Neural progenitor cell (in vitro differentiated cells): ENCODE results near the gene ERBB4. TPM values are rescaled to one million over a fixed set of nuclear protein-coding genes. Genes with fewer than 3 reads are reported as not detected.

Source experiments
- DNase-seq: peaks from one replicate; pipeline ENCODE4 v3.0.0-alpha.2; 2016; ENCODE audit warnings: low spot score
- H2AFZ ChIP-seq: fragments of 200-600 bp; sonication (generic); replicated peaks from 2 replicates; pipeline ENCODE4 v1.6.1; 2016; ENCODE audit warnings: antibody characterized with exemption
- H3F3A ChIP-seq: fragments of 200-600 bp; sonication (generic); 2 replicates; pipeline ENCODE4 v1.6.1; 2016; ENCODE audit warnings: antibody characterized with exemption, low read depth
- H3K27ac ChIP-seq: fragments of 200-600 bp; sonication (generic); 2 replicates; pipeline ENCODE4 v1.5.1; 2016; ENCODE audit warnings: mild to moderate bottlenecking
- H3K27me3 ChIP-seq: fragments of 200-600 bp; sonication (generic); 2 replicates; pipeline ENCODE4 v1.6.1; 2016; ENCODE audit warnings: mild to moderate bottlenecking, moderate library complexity
- H3K36me3 ChIP-seq: fragments of 200-600 bp; sonication (generic); 2 replicates; pipeline ENCODE4 v1.5.1; 2016
- H3K4me1 ChIP-seq: fragments of 200-600 bp; sonication (generic); 2 replicates; pipeline ENCODE4 v1.6.1; 2016; ENCODE audit warnings: mixed run types
- H3K4me2 ChIP-seq: fragments of 200-600 bp; sonication (generic); 2 replicates; pipeline ENCODE4 v1.6.1; 2016
- H3K4me3 ChIP-seq: fragments of 200-600 bp; sonication (generic); 2 replicates; pipeline ENCODE4 v1.5.1; 2016
- H3K79me2 ChIP-seq: fragments of 200-600 bp; sonication (generic); 2 replicates; pipeline ENCODE4 v1.6.1; 2016; ENCODE audit warnings: low read depth
- H3K9ac ChIP-seq: fragments of 200-600 bp; sonication (generic); 2 replicates; pipeline ENCODE4 v1.6.1; 2016
- H3K9me3 ChIP-seq: fragments of 200-600 bp; sonication (generic); 2 replicates; pipeline ENCODE4 v1.5.1; 2016; ENCODE audit warnings: low read depth
- H4K20me1 ChIP-seq: fragments of 200-600 bp; sonication (generic); 2 replicates; pipeline ENCODE4 v1.6.1; 2016; ENCODE audit warnings: low read depth
- H3K27ac Mint-ChIP-seq: 3 replicates; pipeline ENCODE4 v1.8.0; 2021; ENCODE audit warnings: mixed read lengths
- H3K27me3 Mint-ChIP-seq: 2 replicates; pipeline ENCODE4 v1.8.0; 2022; ENCODE audit warnings: low read depth, mild to moderate bottlenecking, inconsistent platforms, moderate library complexity, mixed read lengths; ENCODE audit not compliant: insufficient read depth
- H3K36me3 Mint-ChIP-seq: 3 replicates; pipeline ENCODE4 v1.8.0; 2021; ENCODE audit warnings: mixed read lengths
- H3K4me1 Mint-ChIP-seq: 3 replicates; pipeline ENCODE4 v1.8.0; 2021; ENCODE audit warnings: mixed read lengths
- H3K4me3 Mint-ChIP-seq: 3 replicates; pipeline ENCODE4 v1.8.0; 2021; ENCODE audit warnings: mild to moderate bottlenecking, moderate library complexity, mixed read lengths
- H3K9me3 Mint-ChIP-seq: 3 replicates; pipeline ENCODE4 v1.8.0; 2020; ENCODE audit warnings: mixed read lengths
- CTCF ChIP-seq: fragments of 200-600 bp; sonication (generic); IDR thresholded peaks from 2 replicates; pipeline ENCODE4 v1.5.1; 2017; ENCODE audit warnings: antibody characterized with exemption, mild to moderate bottlenecking
- EZH2 ChIP-seq: fragments of 200-600 bp; sonication (generic); IDR thresholded peaks from 2 replicates; pipeline ENCODE4 v1.6.1; 2017; ENCODE audit warnings: antibody characterized with exemption, mild to moderate bottlenecking, moderate library complexity
- EZH2phosphoT487 ChIP-seq: fragments of 200-600 bp; sonication (generic); IDR thresholded peaks from 2 replicates; pipeline ENCODE4 v1.6.1; 2017; ENCODE audit warnings: antibody characterized with exemption
- total RNA-seq: library from RNA; depleted of rRNA; stranded (reverse); fragments of >200 nt; gene quantifications from 2 replicates; pipeline ENCODE4 v1.2.3, GENCODE V29; 2015; ENCODE audit warnings: low replicate concordance

The ERBB4 gene
- total RNA-seq, 1 donor from 2014 or later, result 1.5 TPM

DNA sequence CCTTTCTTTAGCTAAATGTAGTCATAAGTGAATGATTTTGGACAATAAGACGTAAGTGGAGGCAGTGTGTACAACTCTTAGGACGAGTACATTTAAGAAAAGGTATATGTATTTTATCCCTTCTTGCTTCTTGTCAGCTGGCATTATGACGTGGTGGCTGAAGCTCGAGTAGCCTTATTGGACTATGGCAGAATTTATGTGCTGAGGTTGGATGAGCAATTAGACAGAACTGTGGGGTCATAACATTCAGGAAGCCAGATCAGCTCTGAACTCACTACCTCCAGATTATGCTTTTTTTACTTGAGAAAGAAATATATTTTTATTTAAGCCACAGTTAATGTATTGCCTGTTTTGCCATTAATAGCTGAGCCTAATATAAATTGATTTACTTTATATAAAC, 661.5 kb downstream of the ERBB4 start:
- Histone ChIP-seq H4K20me1 (no peaks in the 10 kb centered on the region), H3K27me3 (no peaks in the 10 kb centered on the region), H3K9me3 (no peaks in the 10 kb centered on the region), H3F3A (no peaks in the 10 kb centered on the region), H3K4me1 (no peaks in the 10 kb centered on the region), H3K4me2 (no peak overlapping the region), H3K27ac (no peak overlapping the region), H3K9ac (no peak overlapping the region), H3K36me3 (no peaks in the 10 kb centered on the region), H2AFZ (no peak overlapping the region), H3K4me3 (no peak overlapping the region), H3K79me2 (no peaks in the 10 kb centered on the region)
- Mint-ChIP-seq H3K27me3 (no peaks in the 10 kb centered on the region), H3K4me1 (peaks cover 3% of the 10 kb centered on the region), H3K9me3 (no peaks in the 10 kb centered on the region), H3K27ac (no peak overlapping the region), H3K4me3 (no peak overlapping the region), H3K36me3 (peaks cover 4% of the 10 kb centered on the region)
- no peak for DNase-seq
- TF ChIP-seq CTCF (no peak), EZH2phosphoT487 (no peak), EZH2 (no peak)

DNA sequence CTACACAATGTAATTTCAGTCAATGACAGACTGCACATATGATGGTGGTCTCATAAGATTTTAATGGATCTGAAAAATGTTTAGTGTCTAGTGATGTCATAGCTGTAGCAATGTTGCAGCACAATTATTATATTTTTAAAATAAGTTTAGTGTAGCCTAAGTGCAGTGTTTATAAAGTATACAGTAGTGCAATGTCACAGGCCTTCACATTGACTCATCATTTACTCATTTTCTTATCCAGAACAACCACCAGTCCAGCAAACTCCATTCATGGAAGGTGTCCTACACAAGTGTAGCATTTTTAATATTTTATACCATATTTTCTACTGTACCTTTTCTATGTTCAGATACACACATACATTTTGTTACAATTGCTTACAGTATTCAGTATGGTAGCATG, 663.1 kb downstream of the ERBB4 start:
- no peak overlapping the region for H3K4me2 ChIP-seq

GRCh38 chr2:211868996-211869533, 669.5 kb downstream of the ERBB4 start:
- Histone ChIP-seq H2AFZ (no peak overlapping the region), H3K9ac (no peak overlapping the region), H3F3A (no peaks in the 10 kb centered on the region), H3K36me3 (no peaks in the 10 kb centered on the region), H4K20me1 (no peaks in the 10 kb centered on the region), H3K79me2 (no peaks in the 10 kb centered on the region), H3K4me2 (no peak overlapping the region), H3K4me3 (no peak overlapping the region), H3K27ac (no peak overlapping the region), H3K27me3 (no peaks in the 10 kb centered on the region), H3K4me1 (no peaks in the 10 kb centered on the region), H3K9me3 (no peaks in the 10 kb centered on the region)
- Mint-ChIP-seq H3K36me3 (peaks cover 2% of the 10 kb centered on the region), H3K4me3 (no peak overlapping the region), H3K27me3 (no peaks in the 10 kb centered on the region), H3K27ac (no peak overlapping the region), H3K9me3 (peaks cover 2% of the 10 kb centered on the region), H3K4me1 (no peaks in the 10 kb centered on the region)
- DNase-seq, result no peak
- TF ChIP-seq CTCF (no peak), EZH2phosphoT487 (no peak), EZH2 (no peak)

More for the DNA sequence above, 663.1 kb downstream of the ERBB4 start:
- no peak overlapping the region for H3K4me3 Mint-ChIP-seq
- H3K27ac Mint-ChIP-seq, result no peak overlapping the region
- Histone ChIP-seq H3K4me3 (no peak overlapping the region), H3K9me3 (no peaks in the 10 kb centered on the region), H3K27ac (no peak overlapping the region), H2AFZ (no peak overlapping the region), H3K79me2 (no peaks in the 10 kb centered on the region), H3K4me1 (no peaks in the 10 kb centered on the region), H4K20me1 (no peaks in the 10 kb centered on the region), H3K36me3 (no peaks in the 10 kb centered on the region), H3K9ac (no peak overlapping the region), H3K27me3 (no peaks in the 10 kb centered on the region), H3F3A (no peaks in the 10 kb centered on the region)
- no peaks in the 10 kb centered on the region for H3K27me3 Mint-ChIP-seq
- H3K9me3 Mint-ChIP-seq, result no peaks in the 10 kb centered on the region
- DNase-seq, result no peak
- peaks cover 4% of the 10 kb centered on the region for H3K36me3 Mint-ChIP-seq
- H3K4me1 Mint-ChIP-seq, result peaks cover 3% of the 10 kb centered on the region
- TF ChIP-seq EZH2phosphoT487 (no peak), CTCF (no peak), EZH2 (no peak)
